HCEC 1CT (cell line): ENCODE measurements around the gene LRAT.
A peak's percentile ranks its signal among the peaks of the same experiment; 100 is the strongest.
"Not testable (repeated sequence)": the region's sequence is repeated elsewhere in the genome, so short reads cannot be mapped to it uniquely, and the experiment has no call there.

Experiments
- DNase-seq: peaks from one replicate; pipeline ENCODE4 v3.0.0-alpha.2; 2017

The LRAT gene

DNA sequence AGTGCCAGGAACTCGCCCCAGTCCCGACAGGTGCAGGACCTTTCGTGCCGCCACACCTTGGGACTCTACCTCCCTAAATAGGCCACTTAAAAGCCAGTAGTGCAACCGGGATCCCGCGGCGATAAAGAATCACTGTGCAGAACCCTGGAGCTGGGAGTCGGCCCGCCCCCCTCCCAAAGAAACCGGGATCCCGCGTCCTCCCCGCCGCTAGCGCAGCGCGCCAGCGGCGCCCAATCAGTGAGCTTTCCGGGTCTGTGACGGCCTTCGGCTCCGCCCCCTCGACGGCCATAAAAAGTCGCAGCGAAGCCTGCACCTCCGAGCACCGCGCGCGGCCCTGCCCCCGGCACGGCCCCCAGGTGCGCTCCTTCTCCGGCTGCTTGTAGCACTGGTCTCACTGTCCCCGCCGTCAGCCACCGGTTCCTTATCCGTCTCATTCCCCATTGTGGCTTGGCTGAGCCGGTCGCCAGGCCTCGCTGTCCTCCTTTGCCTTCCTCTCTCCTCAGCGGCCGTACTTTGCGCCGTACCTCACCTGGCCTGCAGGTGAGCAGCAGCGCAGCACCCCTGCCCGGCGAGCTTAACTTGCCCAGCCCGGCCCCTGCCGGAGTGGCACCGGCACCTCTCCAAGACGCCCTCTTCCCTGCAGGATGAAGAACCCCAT, at the start of gene LRAT:
Gene LRAT (plus strand): TSS at position 318 of the 658 bp plus-strand sequence. CDS start 327 bp downstream, at position 645.
- no peak for DNase-seq

DNA sequence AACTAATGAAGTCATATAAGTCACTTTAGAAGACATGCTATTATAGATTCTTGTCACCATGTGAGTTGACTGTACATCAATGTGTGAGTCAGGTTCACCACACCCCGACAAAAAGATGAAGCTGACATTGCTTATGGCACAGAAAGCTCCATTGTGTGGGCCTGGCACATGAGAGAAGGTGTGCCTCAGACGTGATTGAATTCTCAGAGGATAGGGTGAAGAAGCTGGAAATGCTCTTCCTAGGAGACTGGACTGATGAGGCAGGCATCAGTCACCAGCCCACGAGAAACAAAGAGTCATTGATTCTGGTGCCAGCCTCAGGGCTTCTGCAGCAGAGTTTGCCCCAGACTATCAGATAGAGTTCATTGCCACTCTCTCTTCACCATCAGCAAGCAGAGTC, 35.9 kb upstream of the LRAT start:
- no peak for DNase-seq

DNA sequence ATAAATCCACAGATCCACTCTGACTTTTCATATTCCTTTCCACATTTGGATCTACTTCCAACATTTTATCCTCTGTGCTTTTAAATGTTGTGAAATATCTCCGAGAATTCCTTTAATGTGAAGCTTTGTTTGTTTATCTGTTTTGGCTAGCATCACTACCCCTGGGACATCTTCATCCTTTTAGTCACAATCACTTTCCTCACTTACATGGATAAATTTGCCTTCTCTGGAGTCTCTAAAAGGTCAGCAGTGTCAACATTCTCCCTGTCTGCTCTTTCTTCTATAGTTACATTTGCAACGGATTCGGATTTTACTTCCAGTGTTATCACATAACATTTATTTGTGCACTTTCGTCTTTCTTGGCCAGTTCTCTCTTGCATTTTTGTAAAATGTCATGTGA, 34.2 kb upstream of the LRAT start:
- no peak for DNase-seq

DNA sequence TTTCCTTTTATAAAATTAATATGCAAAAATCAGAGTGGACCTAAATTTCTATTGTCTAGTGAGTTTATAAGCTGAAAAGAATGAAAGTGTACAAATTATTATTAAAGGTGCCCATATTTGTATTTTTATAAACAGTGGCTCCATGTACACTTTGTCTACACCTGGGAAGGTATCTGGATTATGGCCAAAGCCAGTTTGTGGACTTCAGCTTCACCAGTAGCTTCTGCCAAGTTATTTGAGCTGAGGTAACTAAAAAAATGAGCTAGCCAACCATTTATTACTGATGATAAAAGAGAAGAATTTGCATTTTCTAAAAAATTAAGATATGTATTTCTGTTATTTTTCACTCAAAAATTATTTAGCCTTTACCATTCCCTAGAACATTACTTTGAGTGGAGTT, 32.3 kb upstream of the LRAT start:
- no peak for DNase-seq

DNA sequence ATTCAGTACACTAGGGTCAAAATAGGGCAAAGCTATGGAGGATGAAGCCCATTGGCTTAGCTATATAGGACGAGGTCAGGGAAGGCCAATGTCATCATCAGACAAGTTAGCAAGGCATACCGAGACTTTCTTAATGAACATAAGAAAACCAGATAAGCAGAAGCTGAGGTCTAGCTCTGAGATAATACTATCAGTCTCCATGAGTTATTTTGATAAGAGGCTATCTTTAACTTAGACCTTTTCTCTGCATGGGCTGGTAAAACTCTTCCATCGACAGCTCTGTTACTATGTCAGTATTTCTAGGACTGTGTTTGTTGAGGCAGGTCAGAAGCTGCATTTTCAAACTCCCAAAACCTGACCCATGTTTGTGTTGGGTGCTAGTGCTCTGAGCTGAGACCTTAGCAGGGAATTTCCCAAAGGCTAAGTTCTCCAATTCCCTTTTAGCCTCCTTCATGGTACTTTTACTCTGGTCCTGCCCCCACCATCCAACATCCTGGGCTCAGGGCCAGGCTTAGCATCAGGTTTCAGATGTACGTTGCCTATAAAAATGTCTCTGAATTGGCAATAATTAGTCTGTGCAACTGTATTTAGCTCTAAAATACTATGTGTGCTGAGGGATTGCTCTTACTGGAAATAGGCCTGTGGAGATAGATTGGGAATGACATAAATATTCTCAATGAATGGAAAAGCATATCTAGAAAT, 29.3 kb upstream of the LRAT start:
- no peak for DNase-seq

DNA sequence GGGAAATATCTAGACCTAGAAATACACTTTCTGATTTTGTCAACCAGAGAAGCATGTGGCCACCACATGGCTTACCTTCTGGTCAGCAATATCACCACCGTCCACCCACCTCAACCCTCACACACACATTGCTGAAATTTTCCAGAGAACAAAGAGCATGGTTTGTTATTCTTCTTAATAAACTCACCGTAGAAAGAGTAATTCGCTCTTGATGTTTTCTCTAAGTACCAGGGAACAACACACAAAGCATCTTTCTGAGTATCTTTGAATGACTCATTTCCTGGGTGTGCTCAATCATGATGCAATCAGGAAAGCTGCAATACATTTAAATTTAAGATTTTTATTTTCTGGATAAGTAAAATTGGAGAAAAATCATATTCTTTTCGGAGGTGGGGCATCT, 24.7 kb upstream of the LRAT start:
- peak; percentile 47 for DNase-seq

DNA sequence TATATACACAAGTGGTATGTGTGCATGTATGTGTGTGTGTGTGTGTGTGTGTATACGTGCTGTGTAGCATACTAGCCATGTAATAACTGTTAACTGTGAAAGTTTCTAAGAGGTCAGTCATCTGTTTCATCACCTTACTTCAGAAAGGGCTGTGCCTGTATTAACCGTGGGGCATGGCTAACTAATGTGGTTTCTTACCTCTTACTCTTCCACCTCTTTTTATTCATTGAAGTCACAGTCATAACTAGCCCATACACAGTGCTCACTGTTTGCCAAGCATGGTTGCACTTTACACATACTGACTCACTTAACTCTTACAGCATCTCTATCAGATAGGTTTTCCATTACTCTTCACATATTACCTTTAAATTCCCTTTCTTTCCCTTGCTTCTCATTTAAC, 23.7 kb upstream of the LRAT start:
- DNase-seq: peak; percentile 6

DNA sequence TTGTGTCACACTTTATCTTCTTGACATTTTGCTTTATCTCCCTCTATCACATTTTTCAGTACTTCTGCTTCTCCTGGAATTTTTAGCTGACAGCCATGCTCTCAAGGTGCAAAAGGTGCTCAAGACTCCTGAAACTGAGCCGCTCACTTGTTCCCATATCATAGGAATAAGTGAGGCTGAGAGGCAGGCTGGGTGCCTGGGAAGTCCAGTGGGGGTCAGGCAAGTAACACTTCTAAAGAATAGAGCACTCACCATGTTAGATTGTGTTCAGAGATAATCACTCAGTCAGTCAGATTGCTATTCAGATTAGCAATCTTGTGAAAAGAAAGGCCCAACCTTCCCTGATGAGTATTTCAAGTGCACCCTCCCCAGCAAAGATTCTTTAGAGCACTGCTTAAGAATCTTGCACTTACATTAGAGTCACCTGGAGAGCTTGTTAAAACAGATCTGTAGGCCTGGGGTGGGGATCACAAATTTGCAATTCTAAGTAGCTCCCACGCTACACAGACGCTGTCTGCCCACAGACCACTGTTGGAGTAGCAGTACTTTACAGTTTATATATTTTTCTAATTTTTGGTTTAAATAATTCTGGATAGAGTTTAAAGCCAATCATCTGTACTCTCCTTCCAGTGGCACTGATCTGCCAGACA, 23.1 kb upstream of the LRAT start:
- no peak for DNase-seq

DNA sequence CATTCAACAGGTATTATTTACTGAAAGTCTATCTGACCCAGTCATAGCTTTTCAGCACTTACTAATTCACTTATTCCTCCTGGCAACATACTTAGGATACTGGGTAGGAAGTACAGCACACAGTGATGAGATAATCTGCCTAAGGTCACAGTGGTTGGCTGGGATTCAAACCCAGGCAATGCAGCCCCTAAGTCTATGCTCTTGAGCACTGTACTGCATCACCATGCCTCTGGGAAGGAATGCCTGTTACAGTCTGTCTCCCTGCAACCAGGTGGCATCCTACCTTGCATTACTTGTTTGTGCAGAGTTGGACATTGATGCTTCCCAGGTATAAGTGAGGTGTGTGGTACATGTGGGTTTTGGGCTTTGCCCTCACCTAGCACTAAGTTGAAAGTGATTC, 21.5 kb upstream of the LRAT start:
- DNase-seq: no peak

DNA sequence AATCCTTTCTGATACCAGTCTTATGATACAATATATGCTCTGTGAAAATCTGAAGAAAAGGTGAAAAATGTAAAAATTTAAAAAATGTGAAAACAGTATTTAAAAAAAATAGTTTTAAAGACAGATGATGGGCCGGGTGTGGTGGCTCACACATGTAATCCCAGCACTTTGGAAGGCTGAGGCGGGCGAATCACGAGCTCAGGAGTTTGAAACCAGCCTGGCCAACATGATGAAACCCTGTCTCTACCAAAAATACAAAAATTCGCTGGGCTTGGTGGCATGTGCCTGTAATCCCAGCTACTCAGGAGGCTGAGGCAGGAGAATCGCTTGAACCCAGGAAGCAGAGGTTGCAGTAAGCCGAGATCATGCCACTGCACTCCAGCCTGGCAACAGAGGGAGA, 20.2 kb upstream of the LRAT start:
- not testable (repeated sequence) for DNase-seq

DNA sequence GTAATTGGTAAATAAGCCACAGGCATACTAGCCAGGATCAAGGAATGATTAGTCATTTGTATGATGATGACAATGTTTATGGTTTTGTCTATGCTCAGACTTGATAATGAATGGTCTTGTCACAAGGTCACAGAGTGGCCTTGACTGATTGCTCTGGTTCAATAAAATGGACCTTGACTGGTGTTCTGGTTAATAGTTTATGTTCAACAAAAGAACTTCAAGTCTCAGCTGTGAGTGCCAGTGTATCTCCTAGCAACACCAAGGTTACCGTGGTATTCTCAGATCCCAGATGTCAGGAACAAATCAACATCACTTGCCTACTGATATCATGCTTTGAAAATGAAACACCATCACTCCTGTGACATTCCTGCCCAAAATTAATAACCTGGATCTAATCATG, 16.3 kb upstream of the LRAT start:
- DNase-seq: no peak

DNA sequence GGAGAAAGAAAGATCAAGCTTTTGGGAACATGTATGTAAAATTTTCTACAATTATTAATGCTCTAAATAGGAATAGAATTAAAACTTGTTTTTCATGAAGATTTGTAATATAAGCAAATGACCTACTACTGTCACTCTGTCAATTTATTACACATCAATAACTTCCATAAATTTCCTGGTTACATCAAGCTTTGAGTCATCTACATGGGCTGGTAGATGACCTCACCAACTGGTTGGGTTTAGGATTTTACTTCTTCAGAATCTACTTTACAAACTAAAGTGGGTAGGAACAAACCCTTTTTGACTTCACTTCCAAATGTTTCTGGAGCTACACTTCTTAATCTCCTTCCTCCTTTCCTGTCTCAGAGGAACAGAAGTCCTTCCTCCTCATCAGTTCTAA, 12.0 kb upstream of the LRAT start:
- no peak for DNase-seq

DNA sequence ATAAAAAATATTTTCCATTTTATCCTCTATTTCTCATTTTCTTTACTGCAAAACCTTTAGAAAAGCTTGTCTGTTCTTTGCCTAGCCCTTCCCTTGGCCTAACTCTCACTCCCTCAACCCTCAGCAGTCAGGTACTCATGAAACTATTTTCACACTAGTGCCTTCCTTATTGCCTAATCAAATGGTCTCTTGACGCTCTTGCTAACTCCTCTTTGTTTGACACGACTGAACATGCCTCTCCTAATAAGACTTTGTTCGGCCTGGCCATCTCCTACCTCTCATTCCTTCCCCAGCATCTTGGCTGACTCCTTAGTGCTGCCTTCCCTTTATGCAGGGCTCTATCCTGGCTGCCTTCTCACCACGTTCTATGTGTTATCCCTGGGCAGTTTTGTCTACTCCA, 11.1 kb upstream of the LRAT start:
- DNase-seq: no peak

DNA sequence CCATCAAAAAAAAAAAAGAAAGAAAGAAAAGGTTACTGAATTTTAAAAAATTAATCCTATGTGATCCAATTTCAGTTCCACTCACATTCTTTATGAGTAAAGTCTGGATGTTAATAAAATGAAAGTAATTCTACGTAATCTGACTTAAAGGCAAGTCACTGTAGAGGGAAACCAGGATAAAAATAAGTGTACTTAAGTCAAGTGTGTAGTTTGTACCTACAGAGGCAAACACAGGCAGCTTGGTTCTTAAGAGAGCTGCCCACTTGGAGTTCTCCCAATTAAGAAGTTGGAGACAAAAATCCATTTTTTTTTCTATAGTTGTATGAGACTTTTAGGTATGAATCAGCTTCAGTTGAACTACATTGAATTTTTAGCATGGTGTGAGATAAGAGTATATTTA, 7.0 kb upstream of the LRAT start:
- no peak for DNase-seq

DNA sequence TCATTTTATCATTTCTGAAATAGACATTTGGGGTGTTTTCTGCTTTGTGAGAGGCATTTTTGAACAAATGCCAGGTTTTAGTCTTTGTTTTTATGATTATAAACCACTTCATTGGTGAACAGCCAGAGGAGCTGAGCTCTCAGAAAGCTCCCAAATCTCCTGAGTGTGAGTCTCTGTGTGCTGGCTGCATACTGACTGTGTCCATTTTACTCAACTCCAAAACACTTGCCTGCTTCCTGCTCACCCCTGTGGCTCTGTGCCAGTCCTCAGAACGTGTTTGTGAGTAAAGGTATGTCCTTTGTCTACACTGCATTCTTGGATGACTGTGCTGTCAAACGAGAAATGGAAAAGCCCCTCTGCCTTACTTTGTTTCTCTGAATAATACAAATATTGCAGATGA, 5.4 kb upstream of the LRAT start:
- peak; percentile 2 for DNase-seq

DNA sequence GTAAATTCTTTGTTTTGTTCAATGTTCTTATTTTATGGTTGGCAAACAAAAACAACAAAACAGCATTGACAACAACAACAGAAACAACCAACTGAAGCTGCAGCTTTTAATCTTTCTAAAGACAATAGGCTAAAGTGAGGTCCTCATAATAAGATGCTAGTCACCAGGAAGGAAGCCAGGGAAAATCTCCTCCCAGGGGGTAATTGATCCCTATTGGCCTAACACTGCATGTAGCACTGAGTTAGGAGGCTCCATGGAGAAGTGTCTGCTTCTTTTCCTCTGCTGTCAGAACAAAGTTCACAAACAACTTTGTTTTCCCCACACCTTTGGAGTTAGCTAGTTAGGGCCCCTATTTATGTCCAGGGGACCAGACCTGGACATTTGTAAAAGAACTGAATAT, 4.7 kb upstream of the LRAT start:
- DNase-seq: no peak

DNA sequence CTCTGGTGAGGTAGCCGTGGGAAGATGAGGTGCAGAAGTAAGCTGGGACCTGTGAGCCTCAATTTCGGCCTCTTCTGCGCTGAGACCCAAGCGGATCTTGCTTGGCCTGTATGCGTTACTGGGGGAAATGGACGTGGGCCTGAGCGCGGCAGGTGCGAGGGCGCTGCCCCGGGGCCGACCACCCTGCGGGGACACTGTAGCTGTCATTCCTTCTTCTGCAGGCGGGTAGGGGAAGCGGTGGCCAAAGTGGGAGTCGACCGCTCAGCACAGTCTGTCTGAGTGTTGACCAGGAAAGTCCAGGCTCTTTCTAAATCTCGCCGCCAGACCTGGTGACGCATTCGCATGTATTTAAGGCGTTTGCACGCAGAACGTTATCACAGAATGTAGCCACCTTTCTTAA, 3.3 kb upstream of the LRAT start:
- DNase-seq: no peak

DNA sequence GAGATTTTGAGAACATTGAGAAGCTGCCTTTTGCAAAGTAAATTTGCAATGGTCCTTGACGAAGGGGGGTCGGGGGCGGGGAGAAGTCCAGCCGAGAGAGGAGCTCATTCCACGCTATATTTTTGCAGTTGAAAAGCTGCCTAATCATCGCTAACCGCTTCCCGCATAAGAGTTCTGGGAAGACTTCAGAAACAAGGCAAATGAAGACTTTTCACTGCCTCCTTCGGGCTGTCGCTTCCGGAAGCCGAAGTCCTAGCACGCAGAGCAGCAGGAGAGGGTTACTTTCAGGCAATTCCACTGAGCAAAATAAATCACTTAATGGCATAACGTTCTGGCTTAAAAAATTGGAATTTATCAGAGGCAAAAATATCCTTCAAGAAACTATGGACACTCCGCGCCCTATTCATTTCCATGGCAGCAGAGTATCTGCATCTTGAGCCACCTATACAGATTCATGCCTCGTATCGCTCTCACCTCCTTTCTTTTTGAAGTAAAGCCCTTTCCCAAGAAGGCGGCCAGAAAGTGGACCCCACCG, 2.6 kb upstream of the LRAT start:
- no peak for DNase-seq

DNA sequence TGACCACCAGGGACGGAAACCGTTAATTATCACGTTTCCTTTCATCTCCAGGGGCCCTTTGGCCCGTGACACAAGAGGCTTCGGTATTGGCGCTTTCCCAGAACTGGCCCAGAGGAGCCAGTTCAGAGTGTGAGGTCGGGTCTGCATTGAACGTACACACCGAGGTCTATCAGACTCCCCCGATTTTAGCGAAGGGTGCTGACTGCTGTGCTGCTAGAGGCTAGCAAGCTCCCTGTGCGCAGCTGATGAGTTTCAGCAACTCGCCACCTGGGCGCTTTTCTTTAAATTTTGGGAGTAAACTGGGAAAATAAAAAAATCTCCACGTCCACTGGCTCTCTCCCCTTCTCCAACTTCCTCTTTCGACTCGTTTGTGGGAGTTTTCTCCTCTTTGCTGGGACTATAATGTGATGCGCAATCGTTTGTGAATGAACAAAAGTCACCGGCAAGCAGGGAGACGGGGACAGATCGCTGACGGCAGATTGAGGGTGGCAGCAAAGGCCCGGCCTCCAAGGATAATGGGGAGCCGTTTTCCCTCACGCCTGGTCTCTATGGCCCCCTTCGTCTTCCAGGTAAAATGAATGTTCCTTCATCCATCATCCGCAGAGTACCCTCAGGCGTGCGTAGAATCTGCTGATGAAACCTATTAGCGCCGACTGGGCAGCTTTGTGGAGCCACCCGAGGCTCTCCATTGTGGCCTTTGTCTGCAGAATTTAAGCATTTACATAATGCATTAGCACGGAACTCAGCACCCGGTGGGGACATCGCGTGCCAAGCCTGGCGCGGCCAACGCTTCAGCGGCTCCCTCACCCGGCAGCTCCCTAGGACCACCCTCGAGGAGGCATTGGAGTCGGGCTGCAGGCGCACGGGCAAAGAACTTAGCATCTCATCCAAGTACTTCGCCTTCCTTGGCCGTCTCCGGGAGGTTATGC, 1.6 kb upstream of the LRAT start:
- DNase-seq: no peak

DNA sequence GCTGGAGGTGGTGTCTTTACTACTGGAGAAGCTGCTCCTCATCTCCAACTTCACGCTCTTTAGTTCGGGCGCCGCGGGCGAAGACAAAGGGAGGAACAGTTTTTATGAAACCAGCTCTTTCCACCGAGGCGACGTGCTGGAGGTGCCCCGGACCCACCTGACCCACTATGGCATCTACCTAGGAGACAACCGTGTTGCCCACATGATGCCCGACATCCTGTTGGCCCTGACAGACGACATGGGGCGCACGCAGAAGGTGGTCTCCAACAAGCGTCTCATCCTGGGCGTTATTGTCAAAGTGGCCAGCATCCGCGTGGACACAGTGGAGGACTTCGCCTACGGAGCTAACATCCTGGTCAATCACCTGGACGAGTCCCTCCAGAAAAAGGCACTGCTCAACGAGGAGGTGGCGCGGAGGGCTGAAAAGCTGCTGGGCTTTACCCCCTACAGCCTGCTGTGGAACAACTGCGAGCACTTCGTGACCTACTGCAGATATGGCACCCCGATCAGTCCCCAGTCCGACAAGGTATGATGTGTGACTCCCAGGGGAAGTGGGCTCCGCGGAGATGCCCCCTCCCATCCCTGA, 634 bp downstream of the LRAT start:
- no peak for DNase-seq

DNA sequence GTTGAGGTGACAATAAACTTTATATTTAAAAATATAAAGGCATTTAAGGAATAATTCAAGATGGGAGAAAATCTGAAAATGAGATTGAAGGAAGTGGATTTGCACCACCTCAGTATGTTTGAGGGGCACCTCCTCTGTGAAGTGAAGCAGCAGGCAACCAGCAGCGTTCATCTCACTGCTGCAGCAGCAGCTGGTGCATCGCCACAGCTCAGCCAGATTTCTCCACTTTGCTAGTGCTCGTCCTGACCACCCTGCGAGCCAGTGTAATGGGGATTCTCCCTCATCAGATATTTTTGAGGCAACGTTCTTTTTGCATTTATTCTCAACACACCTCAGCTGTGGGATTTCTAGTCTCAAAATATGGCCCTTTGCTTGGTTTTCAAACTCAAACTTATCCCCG, 13.9 kb downstream of the LRAT start:
- no peak for DNase-seq

DNA sequence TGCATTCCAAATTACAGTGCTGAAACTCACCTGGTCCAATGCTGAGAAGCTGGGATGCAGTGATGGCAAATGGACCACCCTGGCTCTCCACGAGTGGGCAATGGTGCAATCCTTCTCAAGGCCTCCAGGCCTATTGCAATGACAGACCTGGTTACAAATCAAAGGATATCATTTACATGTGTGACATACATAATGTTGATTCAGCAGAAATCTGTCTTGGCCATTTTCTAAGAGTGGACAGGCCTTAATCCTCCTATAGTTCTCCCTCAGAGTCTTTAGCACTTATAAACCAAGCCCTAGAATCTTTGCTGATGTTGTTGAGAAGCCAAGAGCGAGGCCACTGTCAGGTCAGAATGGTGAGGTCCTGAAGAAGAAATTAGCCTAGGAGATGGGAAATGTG, 17.1 kb downstream of the LRAT start:
- DNase-seq: no peak

DNA sequence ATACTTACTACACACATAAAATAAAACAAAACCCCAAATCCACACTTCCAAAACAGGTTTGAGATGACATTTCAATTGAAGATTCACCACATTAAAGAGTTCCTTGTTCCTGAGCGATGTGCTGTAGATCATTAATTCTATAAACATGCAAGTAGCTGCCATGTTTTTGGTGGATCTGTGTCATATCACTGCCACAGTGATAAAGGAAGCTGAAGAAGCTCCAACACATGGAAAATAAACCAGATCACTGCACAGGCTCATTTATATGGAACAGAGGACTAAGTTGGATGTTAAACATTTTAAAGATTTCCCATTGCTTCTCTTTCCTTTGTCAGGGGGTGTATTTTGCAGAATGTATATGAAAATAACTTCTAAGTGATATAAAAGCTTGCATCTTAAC, 34.5 kb downstream of the LRAT start:
- no peak for DNase-seq
